ENCODE results near the gene TSPAN5. TPM values are rescaled to one million over a fixed set of nuclear protein-coding genes. Genes with fewer than 3 reads are reported as not detected.

Gene TSPAN5
- polyA plus RNA-seq, 1 donor from 2014 or later, result 18.8 TPM

DNA sequence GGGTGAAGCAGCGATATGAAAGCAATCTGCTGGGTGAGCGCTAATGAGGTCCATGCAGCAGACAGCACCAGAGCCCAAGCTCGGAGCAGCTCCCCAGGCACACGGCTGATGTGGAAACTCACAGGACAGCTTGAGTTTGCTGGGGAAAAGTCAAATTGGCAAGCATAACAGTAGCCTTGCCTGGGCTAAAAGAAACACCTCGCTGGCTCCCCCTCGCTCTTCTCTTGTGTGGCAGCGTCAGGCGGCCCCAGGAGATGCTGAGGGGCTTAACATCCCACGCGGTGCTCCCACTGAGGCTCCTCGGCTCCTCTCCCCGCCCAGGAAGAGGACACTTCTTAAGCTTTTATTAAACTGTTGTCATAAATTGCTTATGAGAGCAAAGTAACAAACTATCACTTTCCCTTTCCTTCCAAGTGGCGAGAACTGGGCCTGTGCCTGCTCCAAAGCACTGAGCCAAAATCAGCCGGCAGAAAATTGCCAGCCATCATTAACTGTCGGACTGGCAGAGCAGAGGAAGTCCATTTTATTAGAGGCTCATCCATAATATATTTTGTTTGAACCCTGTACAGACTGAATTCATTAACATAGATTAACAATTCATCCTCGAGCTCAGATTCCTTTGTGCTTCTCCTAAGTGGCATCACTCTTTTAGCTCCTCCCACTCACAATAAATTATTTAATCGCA is 111.4 kb downstream of the TSPAN5 start:
- Histone ChIP-seq H3K9ac (ENCODE audit: low read length) (no peak overlapping the region), H4K20me1 (ENCODE audit: insufficient read depth) (no peaks in the 10 kb centered on the region), H3K9me2 (ENCODE audit: insufficient read depth, low read length) (no peaks in the 10 kb centered on the region), H3K4me2 (ENCODE audit: low read length) (no peak overlapping the region), H3K36me3 (ENCODE audit: insufficient read depth, low read length) (no peaks in the 10 kb centered on the region), H3K9me3 (ENCODE audit: low read length) (no peaks in the 10 kb centered on the region), H3F3A (ENCODE audit: insufficient read depth, low read length, poor library complexity, severe bottlenecking) (no peaks in the 10 kb centered on the region), H3K79me2 (replicated peaks; ENCODE audit: insufficient read depth, low read length) (peaks cover under 1% of the 10 kb centered on the region), H2AFZ (ENCODE audit: low read depth, low read length) (no peak overlapping the region), H3K4me3 (ENCODE audit: low read length) (no peak overlapping the region), H3K27me3 (ENCODE audit: insufficient read depth, low read depth, low read length) (no peaks in the 10 kb centered on the region), H3K27ac (ENCODE audit: low read length) (no peak overlapping the region)
- TF ChIP-seq POLR2AphosphoS5 (IDR thresholded peaks at IDR 0.05) (no peak), TAF1 (IDR thresholded peaks at IDR 0.05; ENCODE audit: low read depth) (no peak), EP300 (conservative IDR thresholded peaks at IDR 0.05; ENCODE audit: poor library complexity, severe bottlenecking) (no peak), EZH2 (IDR thresholded peaks at IDR 0.05; ENCODE audit: borderline replicate concordance, insufficient read depth, low read length, poor library complexity, severe bottlenecking) (no peak)
- TF ChIP-seq, protein P1, sequence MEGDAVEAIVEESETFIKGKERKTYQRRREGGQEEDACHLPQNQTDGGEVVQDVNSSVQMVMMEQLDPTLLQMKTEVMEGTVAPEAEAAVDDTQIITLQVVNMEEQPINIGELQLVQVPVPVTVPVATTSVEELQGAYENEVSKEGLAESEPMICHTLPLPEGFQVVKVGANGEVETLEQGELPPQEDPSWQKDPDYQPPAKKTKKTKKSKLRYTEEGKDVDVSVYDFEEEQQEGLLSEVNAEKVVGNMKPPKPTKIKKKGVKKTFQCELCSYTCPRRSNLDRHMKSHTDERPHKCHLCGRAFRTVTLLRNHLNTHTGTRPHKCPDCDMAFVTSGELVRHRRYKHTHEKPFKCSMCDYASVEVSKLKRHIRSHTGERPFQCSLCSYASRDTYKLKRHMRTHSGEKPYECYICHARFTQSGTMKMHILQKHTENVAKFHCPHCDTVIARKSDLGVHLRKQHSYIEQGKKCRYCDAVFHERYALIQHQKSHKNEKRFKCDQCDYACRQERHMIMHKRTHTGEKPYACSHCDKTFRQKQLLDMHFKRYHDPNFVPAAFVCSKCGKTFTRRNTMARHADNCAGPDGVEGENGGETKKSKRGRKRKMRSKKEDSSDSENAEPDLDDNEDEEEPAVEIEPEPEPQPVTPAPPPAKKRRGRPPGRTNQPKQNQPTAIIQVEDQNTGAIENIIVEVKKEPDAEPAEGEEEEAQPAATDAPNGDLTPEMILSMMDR (IDR thresholded peaks at IDR 0.05; ENCODE audit: poor library complexity, severe bottlenecking), result no peak

DNA sequence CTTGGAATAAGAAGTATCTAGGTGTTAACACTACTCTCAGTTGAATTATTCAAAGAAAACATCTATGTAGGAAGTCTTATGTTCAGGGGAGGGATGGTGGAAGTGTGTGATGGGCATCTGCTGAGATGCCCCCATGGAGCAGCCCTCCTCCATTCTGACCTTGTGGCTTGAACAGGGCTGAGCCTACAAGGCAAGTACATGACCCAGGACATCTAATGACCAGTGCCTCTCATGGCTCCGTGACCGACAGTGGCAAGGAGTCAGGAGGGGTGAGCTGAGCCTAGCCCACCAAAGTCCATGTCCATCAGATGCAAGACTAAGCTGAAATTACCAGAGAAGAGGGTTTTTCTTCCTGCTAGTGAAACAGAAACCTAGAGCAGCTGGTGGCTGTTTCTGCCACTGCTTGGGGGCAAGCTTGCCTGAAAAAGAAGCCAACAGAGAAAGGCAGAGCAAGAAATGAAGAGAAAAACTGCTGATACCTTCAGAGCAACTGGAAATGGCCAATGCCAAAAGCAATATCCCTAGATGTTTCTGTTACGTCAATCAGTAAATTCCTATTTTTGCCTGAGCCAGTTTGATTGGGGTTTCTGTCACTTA is 113.5 kb downstream of the TSPAN5 start:
- TF ChIP-seq, protein P2, sequence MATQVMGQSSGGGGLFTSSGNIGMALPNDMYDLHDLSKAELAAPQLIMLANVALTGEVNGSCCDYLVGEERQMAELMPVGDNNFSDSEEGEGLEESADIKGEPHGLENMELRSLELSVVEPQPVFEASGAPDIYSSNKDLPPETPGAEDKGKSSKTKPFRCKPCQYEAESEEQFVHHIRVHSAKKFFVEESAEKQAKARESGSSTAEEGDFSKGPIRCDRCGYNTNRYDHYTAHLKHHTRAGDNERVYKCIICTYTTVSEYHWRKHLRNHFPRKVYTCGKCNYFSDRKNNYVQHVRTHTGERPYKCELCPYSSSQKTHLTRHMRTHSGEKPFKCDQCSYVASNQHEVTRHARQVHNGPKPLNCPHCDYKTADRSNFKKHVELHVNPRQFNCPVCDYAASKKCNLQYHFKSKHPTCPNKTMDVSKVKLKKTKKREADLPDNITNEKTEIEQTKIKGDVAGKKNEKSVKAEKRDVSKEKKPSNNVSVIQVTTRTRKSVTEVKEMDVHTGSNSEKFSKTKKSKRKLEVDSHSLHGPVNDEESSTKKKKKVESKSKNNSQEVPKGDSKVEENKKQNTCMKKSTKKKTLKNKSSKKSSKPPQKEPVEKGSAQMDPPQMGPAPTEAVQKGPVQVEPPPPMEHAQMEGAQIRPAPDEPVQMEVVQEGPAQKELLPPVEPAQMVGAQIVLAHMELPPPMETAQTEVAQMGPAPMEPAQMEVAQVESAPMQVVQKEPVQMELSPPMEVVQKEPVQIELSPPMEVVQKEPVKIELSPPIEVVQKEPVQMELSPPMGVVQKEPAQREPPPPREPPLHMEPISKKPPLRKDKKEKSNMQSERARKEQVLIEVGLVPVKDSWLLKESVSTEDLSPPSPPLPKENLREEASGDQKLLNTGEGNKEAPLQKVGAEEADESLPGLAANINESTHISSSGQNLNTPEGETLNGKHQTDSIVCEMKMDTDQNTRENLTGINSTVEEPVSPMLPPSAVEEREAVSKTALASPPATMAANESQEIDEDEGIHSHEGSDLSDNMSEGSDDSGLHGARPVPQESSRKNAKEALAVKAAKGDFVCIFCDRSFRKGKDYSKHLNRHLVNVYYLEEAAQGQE (IDR thresholded peaks at IDR 0.05; ENCODE audit: borderline replicate concordance), result no peak
- TF ChIP-seq EZH2 (IDR thresholded peaks at IDR 0.05; ENCODE audit: borderline replicate concordance, insufficient read depth, low read length, poor library complexity, severe bottlenecking) (no peak), SMC3 (conservative IDR thresholded peaks at IDR 0.05; ENCODE audit: poor library complexity) (no peak), RAD21 (conservative IDR thresholded peaks at IDR 0.05) (no peak), TAF1 (IDR thresholded peaks at IDR 0.05; ENCODE audit: low read depth) (no peak), MXI1 (conservative IDR thresholded peaks at IDR 0.05; ENCODE audit: poor library complexity, severe bottlenecking) (no peak), EP300 (conservative IDR thresholded peaks at IDR 0.05; ENCODE audit: poor library complexity, severe bottlenecking) (no peak), POLR2AphosphoS5 (IDR thresholded peaks at IDR 0.05) (no peak)
- TF ChIP-seq, protein P1 (IDR thresholded peaks at IDR 0.05; ENCODE audit: poor library complexity, severe bottlenecking), result no peak
- no peak overlapping the region for H3K4me2 ChIP-seq (ENCODE audit: low read length)
- no peaks in the 10 kb centered on the region for H3K79me2 ChIP-seq (replicated peaks; ENCODE audit: insufficient read depth, low read length)
- no peaks in the 10 kb centered on the region for H4K20me1 ChIP-seq (ENCODE audit: insufficient read depth)
- no peak overlapping the region for H3K4me3 ChIP-seq (ENCODE audit: low read length)
- H3K27me3 ChIP-seq (ENCODE audit: insufficient read depth, low read depth, low read length), result no peaks in the 10 kb centered on the region
- no peak overlapping the region for H2AFZ ChIP-seq (ENCODE audit: low read depth, low read length)
- H3K9me2 ChIP-seq (ENCODE audit: insufficient read depth, low read length), result no peaks in the 10 kb centered on the region
- H3K27ac ChIP-seq (ENCODE audit: low read length), result no peak overlapping the region
- H3F3A ChIP-seq (ENCODE audit: insufficient read depth, low read length, poor library complexity, severe bottlenecking), result no peaks in the 10 kb centered on the region
- H3K9ac ChIP-seq (ENCODE audit: low read length), result no peak overlapping the region
- H3K36me3 ChIP-seq (ENCODE audit: insufficient read depth, low read length), result no peaks in the 10 kb centered on the region
- no peaks in the 10 kb centered on the region for H3K9me3 ChIP-seq (ENCODE audit: low read length)

All from neural cell (in vitro differentiated cells).